HCT116 (cell line): ENCODE measurements around the gene STK32B. TPM values are rescaled to one million over a fixed set of nuclear protein-coding genes. Genes with fewer than 3 reads are reported as not detected.

Source experiments
- ATAC-seq: fragments of 200-7000 bp; cut with Tn5 transposase; 2 replicates; pipeline ENCODE4 v1.9.1; 2020; ENCODE audit warnings: mild to moderate bottlenecking, moderate library complexity
- BruUV-seq: library from RNA; stranded (reverse); fragments of 400-500 nt; replicated peaks from 2 replicates; lab custom pipeline; 2021; lab: Mats Ljungman, UMichigan
- CTCF ChIA-PET: fragments of 300-600 bp; sonication (Branson Sonifier 250); formaldehyde crosslinking; loops from one replicate; lab custom pipeline; 2021; ENCODE audit warnings: antibody characterized with exemption; lab: Charles Lee
- POLR2A ChIA-PET: fragments of 300-600, 350-600 bp; sonication (Branson Sonifier 250); formaldehyde crosslinking; loops from one replicate; lab custom pipeline; 2021; ENCODE audit warnings: antibody characterized with exemption; lab: Charles Lee
- RAD21 ChIA-PET, 2 experiments: fragments of 300-600 bp; sonication (Branson Sonifier 250); formaldehyde crosslinking; loops; one replicate each; lab custom pipeline; 2023; ENCODE audit warnings: low total read pairs in 2 of 2; ENCODE audit not compliant: uncharacterized antibody in 2 of 2, unreplicated experiment in 2 of 2, low non-redundant PET in 1 of 2; lab: Charles Lee
- DNase-seq: peaks from one replicate; pipeline ENCODE4 v3.0.0-alpha.2; 2010; ENCODE audit warnings: low read depth, low spot score
- H2AFZ ChIP-seq: fragments of 200-600 bp; shearing (Covaris generic), sonication (generic); 2 replicates; pipeline ENCODE4 v1.6.1; 2017; ENCODE audit warnings: low read depth, mixed run types, mixed read lengths, antibody characterized with exemption, low read length; ENCODE audit not compliant: poor library complexity, severe bottlenecking
- H3K27ac ChIP-seq: 2 replicates; pipeline ENCODE4 v1.5.1; 2012; ENCODE audit warnings: low read depth, low read length
- H3K27me3 ChIP-seq: fragments of 200-600 bp; sonication (generic); 2 replicates; pipeline ENCODE4 v1.6.1; 2016; ENCODE audit warnings: mixed run types, low read length, mixed read lengths; ENCODE audit not compliant: insufficient read depth
- H3K36me3 ChIP-seq, 2 experiments: fragments of 200-500 bp in 1 of 2; fragments of 200-600 bp in 1 of 2; sonication (Bioruptor generic) in 1 of 2; sonication (generic) in 1 of 2; 2 replicates each; pipeline versions ENCODE4 v1.5.1 to v1.6.1; 2014 to 2016; ENCODE audit warnings: low read length in 2 of 2, inconsistent platforms in 1 of 2, mixed read lengths in 1 of 2, mixed run types in 1 of 2; ENCODE audit not compliant: insufficient read depth in 2 of 2, control insufficient read depth in 1 of 2
- H3K4me1 ChIP-seq, 2 experiments: fragments of 200-600 bp in 1 of 2; sonication (generic) in 1 of 2; 2 replicates each; pipeline versions ENCODE4 v1.5.1 to v1.6.1; 2012 to 2017; ENCODE audit warnings: low read length in 2 of 2, inconsistent platforms in 1 of 2, mild to moderate bottlenecking in 1 of 2, mixed read lengths in 1 of 2, mixed run types in 1 of 2, moderate library complexity in 1 of 2; ENCODE audit not compliant: insufficient read depth in 2 of 2, control insufficient read depth in 1 of 2
- H3K4me2 ChIP-seq: fragments of 200-600 bp; sonication (generic); 2 replicates; pipeline ENCODE4 v1.6.1; 2017; ENCODE audit warnings: mixed run types, low read length, mixed read lengths
- H3K4me3 ChIP-seq, 2 experiments: fragments of 200-600 bp in 1 of 2; sonication (generic) in 1 of 2; replicated peaks in 1 of 2; 2 replicates each; pipeline ENCODE4 v1.5.1; 2011 to 2016; ENCODE audit warnings: low read length in 2 of 2, control low read depth in 1 of 2, low read depth in 1 of 2, mild to moderate bottlenecking in 1 of 2, mixed read lengths in 1 of 2, mixed run types in 1 of 2
- H3K79me2 ChIP-seq: fragments of 200-600 bp; sonication (generic); 2 replicates; pipeline ENCODE4 v1.6.1; 2017; ENCODE audit warnings: mild to moderate bottlenecking, mixed run types, low read length, moderate library complexity, mixed read lengths; ENCODE audit not compliant: insufficient read depth
- H3K9ac ChIP-seq: fragments of 200-600 bp; sonication (generic); 2 replicates; pipeline ENCODE4 v1.6.1; 2016; ENCODE audit warnings: low read length, mixed read lengths
- H3K9me2 ChIP-seq: fragments of 200-600 bp; sonication (generic), shearing (Covaris generic); 2 replicates; pipeline ENCODE4 v1.6.1; 2017; ENCODE audit warnings: mixed run types, mild to moderate bottlenecking, moderate library complexity; ENCODE audit not compliant: insufficient read depth
- H3K9me3 ChIP-seq, 2 experiments: fragments of 200-500 bp in 1 of 2; fragments of 200-600 bp in 1 of 2; sonication (Bioruptor generic) in 1 of 2; sonication (generic) in 1 of 2; 2 replicates each; pipeline ENCODE4 v1.6.1; 2014 to 2017; ENCODE audit warnings: low read length in 2 of 2, mixed read lengths in 2 of 2, inconsistent platforms in 1 of 2, low read depth in 1 of 2, mild to moderate bottlenecking in 1 of 2, mixed run types in 1 of 2, moderate library complexity in 1 of 2; ENCODE audit not compliant: control insufficient read depth in 1 of 2, insufficient read depth in 1 of 2
- H4K20me1 ChIP-seq: fragments of 200-600 bp; sonication (generic), shearing (Covaris generic); 2 replicates; pipeline ENCODE4 v1.6.1; 2017; ENCODE audit warnings: mixed run types, mild to moderate bottlenecking, moderate library complexity; ENCODE audit not compliant: insufficient read depth
- CBX3 ChIP-seq: IDR thresholded peaks from 2 replicates; pipeline ENCODE4 v1.6.1; 2012; ENCODE audit warnings: low read depth
- EGR1 ChIP-seq: IDR thresholded peaks from 2 replicates; pipeline ENCODE4 v1.6.1; 2012; ENCODE audit warnings: low read depth
- ELF1 ChIP-seq: IDR thresholded peaks from 2 replicates; pipeline ENCODE4 v1.6.1; 2012; ENCODE audit warnings: low read depth, borderline replicate concordance
- EZH2phosphoT487 ChIP-seq: fragments of 200-600 bp; IDR thresholded peaks from 2 replicates; pipeline ENCODE4 v1.6.1; 2018; ENCODE audit warnings: antibody characterized with exemption, borderline replicate concordance
- FOSL1 ChIP-seq: IDR thresholded peaks from 2 replicates; pipeline ENCODE4 v1.6.1; 2012; ENCODE audit warnings: low read depth
- JUND ChIP-seq: IDR thresholded peaks from 2 replicates; pipeline ENCODE4 v1.6.1; 2012
- POLR2A ChIP-seq: IDR thresholded peaks from 2 replicates; pipeline ENCODE4 v1.7.0; 2011; ENCODE audit warnings: borderline replicate concordance; ENCODE audit not compliant: insufficient read depth, insufficient read length; ENCODE audit errors: extremely low read depth
- POLR2AphosphoS5 ChIP-seq: IDR thresholded peaks from 2 replicates; pipeline ENCODE4 v1.6.1; 2011; ENCODE audit warnings: mild to moderate bottlenecking, low read depth, low read length, moderate library complexity
- SIN3A ChIP-seq: IDR thresholded peaks from 2 replicates; pipeline ENCODE4 v1.6.1; 2012; ENCODE audit warnings: low read depth
- SP1 ChIP-seq: IDR thresholded peaks from 2 replicates; pipeline ENCODE4 v1.6.1; 2012; ENCODE audit warnings: low read depth
- SRF ChIP-seq: IDR thresholded peaks from 2 replicates; pipeline ENCODE4 v1.6.1; 2012; ENCODE audit warnings: low read depth
- TCF7L2 ChIP-seq: IDR thresholded peaks from 2 replicates; pipeline ENCODE4 v1.7.0; 2011; ENCODE audit warnings: borderline replicate concordance, inconsistent platforms; ENCODE audit not compliant: insufficient read depth, insufficient read length; ENCODE audit errors: extremely low read depth
- YY1 ChIP-seq: IDR thresholded peaks from 2 replicates; pipeline ENCODE4 v1.6.1; 2011; ENCODE audit warnings: low read length, low read depth, moderate library complexity, mild to moderate bottlenecking; ENCODE audit not compliant: insufficient replicate concordance; ENCODE audit errors: extremely low read depth
- ZFX ChIP-seq: fragments of 450-650 bp; IDR thresholded peaks from 2 replicates; pipeline ENCODE4 v1.6.1; 2017
- ZNF274 ChIP-seq: fragments of 200-500 bp; sonication (Bioruptor generic); IDR thresholded peaks from 2 replicates; pipeline ENCODE4 v1.6.1; 2014; ENCODE audit warnings: mild to moderate bottlenecking, low read depth, low read length, inconsistent platforms
- intact Hi-C: fragments of 100-400 bp; cut with micrococcal nuclease; formaldehyde crosslinking; loops from 2 replicates; pipeline ENCODE4 v1.10.0; 2022
- total RNA-seq: library from RNA; stranded (reverse); gene quantifications from one replicate; pipeline ENCODE4 v1.2.1, GENCODE V29; 2021; ENCODE audit not compliant: unreplicated experiment
- TF ChIP-seq, protein P1 (sequence below): IDR thresholded peaks from 2 replicates; pipeline ENCODE4 v1.6.1; 2012
- TF ChIP-seq, protein P2 (sequence below): IDR thresholded peaks from 2 replicates; pipeline ENCODE4 v1.6.1; 2012
- TF ChIP-seq, protein P3 (sequence below): IDR thresholded peaks from 2 replicates; pipeline ENCODE4 v1.6.1; 2012; ENCODE audit warnings: low read depth
- TF ChIP-seq, protein P4 (sequence below), 3 experiments: fragments of 200-600 bp in 1 of 3; sonication (generic) in 1 of 3; IDR thresholded peaks in 2 of 3; conservative IDR thresholded peaks in 1 of 3; 2 replicates each; pipeline ENCODE4 v1.5.1; 2012 to 2017; ENCODE audit warnings: low read depth in 2 of 3, low read length in 2 of 3, antibody characterized with exemption in 1 of 3, borderline replicate concordance in 1 of 3, control low read depth in 1 of 3, mild to moderate bottlenecking in 1 of 3, mixed read lengths in 1 of 3, mixed run types in 1 of 3, moderate library complexity in 1 of 3; ENCODE audit not compliant: insufficient read depth in 1 of 3

STK32B gene
- total RNA-seq, 1 experiment from 2014 or later, result not detected

DNA sequence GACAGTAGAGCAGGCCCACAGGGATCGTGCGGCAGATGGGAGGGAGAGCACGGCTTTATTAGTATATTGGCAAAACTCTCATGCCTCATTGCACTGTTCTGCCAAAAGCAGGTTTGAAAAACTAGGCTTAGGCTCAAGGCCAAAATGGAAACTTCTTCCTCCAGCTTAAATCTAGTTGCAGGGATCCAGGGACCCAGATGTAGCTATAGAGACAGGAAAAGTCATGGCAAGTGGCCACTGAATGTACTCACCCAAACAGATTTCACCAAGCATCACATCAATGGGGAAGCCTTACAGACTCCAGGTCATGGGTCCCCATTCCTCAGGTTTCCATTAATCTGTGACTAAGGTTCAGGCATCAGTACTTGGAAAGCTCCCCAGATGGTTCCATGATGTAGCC is 149.2 kb downstream of the STK32B start (continued):
- TF ChIP-seq TCF7L2 (no peak), SIN3A (no peak), ZFX (no peak), YY1 (no peak)
- TF ChIP-seq, protein P1, sequence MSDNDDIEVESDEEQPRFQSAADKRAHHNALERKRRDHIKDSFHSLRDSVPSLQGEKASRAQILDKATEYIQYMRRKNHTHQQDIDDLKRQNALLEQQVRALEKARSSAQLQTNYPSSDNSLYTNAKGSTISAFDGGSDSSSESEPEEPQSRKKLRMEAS, result no peak

DNA sequence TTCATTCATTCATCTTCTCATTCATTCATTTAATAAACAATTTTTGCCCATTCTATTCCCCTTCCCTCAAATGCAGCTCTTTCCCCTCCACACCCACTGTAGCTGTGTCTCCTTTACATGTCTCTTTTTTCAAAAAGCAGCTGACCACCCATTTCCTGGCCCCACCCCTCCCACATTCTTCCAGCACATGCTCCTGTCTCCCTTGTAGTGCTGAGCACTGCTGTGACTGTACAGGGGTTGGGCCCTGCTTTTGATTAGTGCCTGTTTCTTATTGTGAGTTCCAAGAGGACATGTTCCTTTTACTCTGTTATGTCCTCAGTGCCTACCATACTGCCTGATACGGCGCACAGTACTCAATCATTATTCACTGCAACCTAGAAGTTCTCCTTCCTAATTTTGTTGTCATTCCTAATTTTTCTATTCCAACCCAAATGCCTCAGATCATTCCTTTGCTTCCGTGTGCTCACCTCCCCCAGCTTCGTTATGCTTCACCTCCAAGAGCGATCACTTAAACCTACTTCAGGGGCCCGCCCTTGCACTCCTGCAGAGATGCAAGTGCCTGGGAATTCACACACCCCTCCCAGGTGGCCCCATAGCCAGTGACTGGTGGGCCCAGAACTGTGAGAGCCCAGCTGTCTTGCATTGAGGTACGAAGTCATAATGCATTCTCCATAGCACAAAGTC is 152.2 kb downstream of the STK32B start:
- H3K9ac ChIP-seq, result no peak overlapping the region
- no peaks in the 10 kb centered on the region for H3K9me2 ChIP-seq
- TF ChIP-seq JUND, result no peak
- TF ChIP-seq SRF, result no peak
- TF ChIP-seq CBX3, result no peak
- TF ChIP-seq FOSL1, result no peak
- no peak for TF ChIP-seq ZNF274
- no peak for TF ChIP-seq EZH2phosphoT487
- no peak for TF ChIP-seq ZFX
- no peak for TF ChIP-seq ELF1
- TF ChIP-seq, protein P2, sequence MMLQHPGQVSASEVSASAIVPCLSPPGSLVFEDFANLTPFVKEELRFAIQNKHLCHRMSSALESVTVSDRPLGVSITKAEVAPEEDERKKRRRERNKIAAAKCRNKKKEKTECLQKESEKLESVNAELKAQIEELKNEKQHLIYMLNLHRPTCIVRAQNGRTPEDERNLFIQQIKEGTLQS, result no peak
- no peak for TF ChIP-seq EGR1
- TF ChIP-seq, protein P3, sequence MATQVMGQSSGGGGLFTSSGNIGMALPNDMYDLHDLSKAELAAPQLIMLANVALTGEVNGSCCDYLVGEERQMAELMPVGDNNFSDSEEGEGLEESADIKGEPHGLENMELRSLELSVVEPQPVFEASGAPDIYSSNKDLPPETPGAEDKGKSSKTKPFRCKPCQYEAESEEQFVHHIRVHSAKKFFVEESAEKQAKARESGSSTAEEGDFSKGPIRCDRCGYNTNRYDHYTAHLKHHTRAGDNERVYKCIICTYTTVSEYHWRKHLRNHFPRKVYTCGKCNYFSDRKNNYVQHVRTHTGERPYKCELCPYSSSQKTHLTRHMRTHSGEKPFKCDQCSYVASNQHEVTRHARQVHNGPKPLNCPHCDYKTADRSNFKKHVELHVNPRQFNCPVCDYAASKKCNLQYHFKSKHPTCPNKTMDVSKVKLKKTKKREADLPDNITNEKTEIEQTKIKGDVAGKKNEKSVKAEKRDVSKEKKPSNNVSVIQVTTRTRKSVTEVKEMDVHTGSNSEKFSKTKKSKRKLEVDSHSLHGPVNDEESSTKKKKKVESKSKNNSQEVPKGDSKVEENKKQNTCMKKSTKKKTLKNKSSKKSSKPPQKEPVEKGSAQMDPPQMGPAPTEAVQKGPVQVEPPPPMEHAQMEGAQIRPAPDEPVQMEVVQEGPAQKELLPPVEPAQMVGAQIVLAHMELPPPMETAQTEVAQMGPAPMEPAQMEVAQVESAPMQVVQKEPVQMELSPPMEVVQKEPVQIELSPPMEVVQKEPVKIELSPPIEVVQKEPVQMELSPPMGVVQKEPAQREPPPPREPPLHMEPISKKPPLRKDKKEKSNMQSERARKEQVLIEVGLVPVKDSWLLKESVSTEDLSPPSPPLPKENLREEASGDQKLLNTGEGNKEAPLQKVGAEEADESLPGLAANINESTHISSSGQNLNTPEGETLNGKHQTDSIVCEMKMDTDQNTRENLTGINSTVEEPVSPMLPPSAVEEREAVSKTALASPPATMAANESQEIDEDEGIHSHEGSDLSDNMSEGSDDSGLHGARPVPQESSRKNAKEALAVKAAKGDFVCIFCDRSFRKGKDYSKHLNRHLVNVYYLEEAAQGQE, result no peak
- no peak for TF ChIP-seq POLR2AphosphoS5
- TF ChIP-seq YY1, result no peak
- no peak for TF ChIP-seq TCF7L2
- no peak for TF ChIP-seq SP1
- no peak for TF ChIP-seq SIN3A
- TF ChIP-seq, protein P1, result no peak
- no peak for TF ChIP-seq POLR2A
- TF ChIP-seq, protein P4, sequence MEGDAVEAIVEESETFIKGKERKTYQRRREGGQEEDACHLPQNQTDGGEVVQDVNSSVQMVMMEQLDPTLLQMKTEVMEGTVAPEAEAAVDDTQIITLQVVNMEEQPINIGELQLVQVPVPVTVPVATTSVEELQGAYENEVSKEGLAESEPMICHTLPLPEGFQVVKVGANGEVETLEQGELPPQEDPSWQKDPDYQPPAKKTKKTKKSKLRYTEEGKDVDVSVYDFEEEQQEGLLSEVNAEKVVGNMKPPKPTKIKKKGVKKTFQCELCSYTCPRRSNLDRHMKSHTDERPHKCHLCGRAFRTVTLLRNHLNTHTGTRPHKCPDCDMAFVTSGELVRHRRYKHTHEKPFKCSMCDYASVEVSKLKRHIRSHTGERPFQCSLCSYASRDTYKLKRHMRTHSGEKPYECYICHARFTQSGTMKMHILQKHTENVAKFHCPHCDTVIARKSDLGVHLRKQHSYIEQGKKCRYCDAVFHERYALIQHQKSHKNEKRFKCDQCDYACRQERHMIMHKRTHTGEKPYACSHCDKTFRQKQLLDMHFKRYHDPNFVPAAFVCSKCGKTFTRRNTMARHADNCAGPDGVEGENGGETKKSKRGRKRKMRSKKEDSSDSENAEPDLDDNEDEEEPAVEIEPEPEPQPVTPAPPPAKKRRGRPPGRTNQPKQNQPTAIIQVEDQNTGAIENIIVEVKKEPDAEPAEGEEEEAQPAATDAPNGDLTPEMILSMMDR (IDR thresholded peaks at IDR 0.05 in 2 of 3, conservative IDR thresholded peaks at IDR 0.05 in 1 of 3; ENCODE audit: borderline replicate concordance in 1 of 3, insufficient read depth in 1 of 3, low read depth in 2 of 3, low read length in 2 of 3), result no peak
- H3K9me3 ChIP-seq, result no peaks in the 10 kb centered on the region
- H3K4me2 ChIP-seq, result no peak overlapping the region
- H3K4me1 ChIP-seq, result peaks cover 0 to 13% of the 10 kb centered on the region in 2 experiments; a peak in 2 of 4 replicates
- H3K4me3 ChIP-seq, result no peak overlapping the region
- ChIA-PET CTCF (no interaction called here), POLR2A (no interaction called here), RAD21 (no interaction called here)
- ATAC-seq (no peak), DNase-seq (no peak)
- H3K36me3 ChIP-seq, result no peaks in the 10 kb centered on the region
- no peaks in the 10 kb centered on the region for H4K20me1 ChIP-seq
- H3K79me2 ChIP-seq, result no peaks in the 10 kb centered on the region
- intact Hi-C loops, result no loop called here
- H3K27me3 ChIP-seq, result peaks cover 11% of the 10 kb centered on the region; the same call in 1 of the 2 replicates
- no peak overlapping the region for H2AFZ ChIP-seq
- BruUV-seq, result no TSS peak
- H3K27ac ChIP-seq, result no peak overlapping the region
